Hepatocyte (in vitro differentiated cells): Measurements from ENCODE around the gene TRIM31. TPM values are rescaled to one million over a fixed set of nuclear protein-coding genes. Genes with fewer than 3 reads are reported as not detected.

Experiments
- DNase-seq: peaks from one replicate; pipeline ENCODE4 v3.0.0-alpha.2; 2016; ENCODE audit warnings: low spot score
- H2AFZ ChIP-seq: fragments of 200-600 bp; sonication (generic); 2 replicates; pipeline ENCODE4 v1.6.0; 2016; ENCODE audit warnings: antibody characterized with exemption, mild to moderate bottlenecking
- H3K27ac ChIP-seq: fragments of 200-600 bp; sonication (generic); 2 replicates; pipeline ENCODE4 v1.5.1; 2016; ENCODE audit warnings: mild to moderate bottlenecking
- H3K27me3 ChIP-seq: fragments of 200-600 bp; sonication (generic); 2 replicates; pipeline ENCODE4 v1.6.1; 2016
- H3K36me3 ChIP-seq: fragments of 200-600 bp; sonication (generic); replicated peaks from 2 replicates; pipeline ENCODE4 v1.5.1; 2016; ENCODE audit warnings: low read depth; ENCODE audit not compliant: insufficient read depth
- H3K4me1 ChIP-seq: fragments of 200-600 bp; sonication (generic); 2 replicates; pipeline ENCODE4 v1.5.1; 2016; ENCODE audit warnings: mild to moderate bottlenecking, moderate library complexity; ENCODE audit not compliant: insufficient read depth
- H3K4me2 ChIP-seq: fragments of 200-600 bp; sonication (generic); 2 replicates; pipeline ENCODE4 v1.6.0; 2016
- H3K4me3 ChIP-seq: fragments of 200-600 bp; sonication (generic); 2 replicates; pipeline ENCODE4 v1.5.1; 2016; ENCODE audit warnings: mild to moderate bottlenecking
- H3K79me2 ChIP-seq: fragments of 200-600 bp; sonication (generic); 2 replicates; pipeline ENCODE4 v1.6.0; 2017; ENCODE audit warnings: mild to moderate bottlenecking
- H3K9me2 ChIP-seq: fragments of 200-600 bp; sonication (generic); replicated peaks from 2 replicates; pipeline ENCODE4 v1.6.0; 2017; ENCODE audit warnings: mild to moderate bottlenecking; ENCODE audit not compliant: insufficient read depth
- H3K9me3 ChIP-seq: fragments of 200-600 bp; sonication (generic); 2 replicates; pipeline ENCODE4 v1.5.1; 2016; ENCODE audit warnings: low read depth, mild to moderate bottlenecking
- H4K20me1 ChIP-seq: fragments of 200-600 bp; sonication (generic); 2 replicates; pipeline ENCODE4 v1.6.0; 2016; ENCODE audit warnings: mild to moderate bottlenecking; ENCODE audit not compliant: insufficient read depth, poor library complexity, severe bottlenecking
- CTCF ChIP-seq: fragments of 200-600 bp; sonication (generic); IDR thresholded peaks from 2 replicates; pipeline ENCODE4 v1.5.1; 2016; ENCODE audit warnings: antibody characterized with exemption, mild to moderate bottlenecking; ENCODE audit not compliant: poor library complexity
- EZH2 ChIP-seq: fragments of 200-600 bp; sonication (generic); IDR thresholded peaks from 2 replicates; pipeline ENCODE4 v1.6.1; 2016; ENCODE audit warnings: antibody characterized with exemption, mild to moderate bottlenecking, borderline replicate concordance
- EZH2phosphoT487 ChIP-seq: fragments of 200-600 bp; sonication (generic); IDR thresholded peaks from one replicate; pipeline ENCODE4 v1.6.1; 2018; ENCODE audit warnings: antibody characterized with exemption, mild to moderate bottlenecking, low read depth, moderate library complexity; ENCODE audit not compliant: unreplicated experiment, severe bottlenecking
- WGBS: methylation state at CpG from one replicate; pipeline ENCODE4 v1.1.6; 2016; ENCODE audit warnings: low lambda C conversion rate; ENCODE audit errors: missing lambda C conversion rate; 5-methylcytosine and 5-hydroxymethylcytosine counted together
- polyA plus RNA-seq: library from polyadenylated mRNA; unstranded; fragments of >200 nt; fragmentation: Nextera tagmentation; extraction: Ambion mirVana; gene quantifications from 2 replicates; pipeline ENCODE4 v1.2.1, GENCODE V29; 2016
- total RNA-seq: library from RNA; depleted of rRNA; stranded (reverse); fragments of >200 nt; gene quantifications from 2 replicates; pipeline ENCODE4 v1.2.3, GENCODE V29; 2014

Gene TRIM31
- total and polyA plus RNA-seq, 2 experiments from 2014 or later = 5.0 to 6.3 TPM

- Histone ChIP-seq H3K4me2 (peak overlapping the region; percentile 90), H3K27ac (no peak overlapping the region), H2AFZ (no peak overlapping the region), H3K27me3 (no peaks in the 10 kb centered on the region), H4K20me1 (no peaks in the 10 kb centered on the region), H3K36me3 (no peaks in the 10 kb centered on the region), H3K9me2 (no peaks in the 10 kb centered on the region), H3K9me3 (no peaks in the 10 kb centered on the region), H3K4me1 (peaks cover 14% of the 10 kb centered on the region), H3K4me3 (no peak overlapping the region), H3K79me2 (peaks cover 42% of the 10 kb centered on the region)
- DNase-seq = no peak
- WGBS = 94% methylated on average over 2 of the region's 2 CpGs
- TF ChIP-seq EZH2phosphoT487 (no peak), EZH2 (no peak), CTCF (no peak)
Observed at GRCh38 chr6:30063315-30063714, 49.6 kb downstream of the TRIM31 start.

- H3K27ac ChIP-seq = peak overlapping the region; percentile 96
- WGBS = 95% methylated on average over 7 of the region's 7 CpGs
- peak overlapping the region; percentile 90 for H3K4me2 ChIP-seq
- no peak for DNase-seq
- H3K4me1 ChIP-seq = peaks cover 14% of the 10 kb centered on the region
- H3K9me3 ChIP-seq = no peaks in the 10 kb centered on the region
- H2AFZ ChIP-seq = peak overlapping the region; percentile 67
- H3K36me3 ChIP-seq = no peaks in the 10 kb centered on the region
- no peaks in the 10 kb centered on the region for H4K20me1 ChIP-seq
- TF ChIP-seq EZH2phosphoT487 = no peak
- peaks cover 35% of the 10 kb centered on the region for H3K79me2 ChIP-seq
- H3K27me3 ChIP-seq = no peaks in the 10 kb centered on the region
- peak overlapping the region; percentile 50 for H3K4me3 ChIP-seq
- H3K9me2 ChIP-seq = no peaks in the 10 kb centered on the region
Observed at GRCh38 chr6:30062471-30063178, 50.3 kb downstream of the TRIM31 start.

GRCh38 chr6:30061858-30062458 is 50.9 kb downstream of the TRIM31 start:
- peak overlapping the region; percentile 67 for H2AFZ ChIP-seq
- no peaks in the 10 kb centered on the region for H3K36me3 ChIP-seq
- peak overlapping the region; percentile 96 for H3K27ac ChIP-seq
- H4K20me1 ChIP-seq = no peaks in the 10 kb centered on the region
- no peak for TF ChIP-seq EZH2phosphoT487
- TF ChIP-seq CTCF = no peak
- TF ChIP-seq EZH2 = no peak
- peak overlapping the region; percentile 90 for H3K4me2 ChIP-seq
- peaks cover 14% of the 10 kb centered on the region for H3K4me1 ChIP-seq
- peaks cover 32% of the 10 kb centered on the region for H3K79me2 ChIP-seq
- peak; percentile 29 for DNase-seq
- H3K4me3 ChIP-seq = peak overlapping the region; percentile 50
- no peaks in the 10 kb centered on the region for H3K9me2 ChIP-seq
- WGBS = 65% methylated on average over 13 of the region's 13 CpGs
- H3K9me3 ChIP-seq = no peaks in the 10 kb centered on the region
- H3K27me3 ChIP-seq = no peaks in the 10 kb centered on the region
